Tibial artery (tissue), 4 donors: Measurements from ENCODE around the gene POU4F2.

ENCODE experiments used
- DNase-seq, 2 donors: peaks; one replicate each; pipeline ENCODE4 v3.0.0-alpha.2; 2019
- H3K27ac ChIP-seq, 2 donors: fragments of 200-600 bp; sonication (generic) in 1 of 2; 1 replicate in 1 of 2; 2 replicates in 1 of 2; pipeline ENCODE4 v1.5.1; 2018 to 2019; ENCODE audit warnings: mild to moderate bottlenecking in 1 of 2
- H3K27me3 ChIP-seq, 2 donors: fragments of 200-600 bp; sonication (generic) in 1 of 2; one replicate each; pipeline versions ENCODE4 v1.5.1 to v1.6.0; 2016 to 2019
- H3K36me3 ChIP-seq, 3 donors: fragments of 200-600 bp; sonication (generic) in 2 of 3; one replicate each; pipeline ENCODE4 v1.5.1; 2016 to 2019; ENCODE audit warnings: mild to moderate bottlenecking in 2 of 3
- H3K4me1 ChIP-seq, 4 donors: fragments of 200-600 bp; sonication (generic) in 2 of 4; 1 replicate in 3 of 4; 2 replicates in 1 of 4; pipeline ENCODE4 v1.5.1; 2016 to 2019
- H3K4me3 ChIP-seq, 2 donors: fragments of 200-600 bp; sonication (generic) in 1 of 2; 1 replicate in 1 of 2; 2 replicates in 1 of 2; pipeline ENCODE4 v1.5.1; 2018 to 2019; ENCODE audit warnings: mild to moderate bottlenecking in 2 of 2
- H3K9me3 ChIP-seq, 3 donors: fragments of 200-600 bp; sonication (generic) in 1 of 3; one replicate each; pipeline ENCODE4 v1.5.1; 2016 to 2019
- CTCF ChIP-seq, 2 experiments: fragments of 200-600 bp in 1 of 2; fragments of 450-650 bp in 1 of 2; IDR thresholded peaks; one replicate each; pipeline ENCODE4 v1.5.1; 2017 to 2019; ENCODE audit warnings: antibody characterized with exemption in 2 of 2, mild to moderate bottlenecking in 1 of 2, moderate library complexity in 1 of 2
- intact Hi-C: fragments of 100-400 bp; cut with DNase I; formaldehyde crosslinking; loops from one replicate; pipeline ENCODE4 v1.15.0; 2023; ENCODE audit warnings: low total_unique reads

The POU4F2 gene

GRCh38 chr4:146640465-146641061, 1.9 kb downstream of the POU4F2 start:
- intact Hi-C loops: no loop called here
- H3K27me3 ChIP-seq: peaks cover 4 to 57% of the 10 kb centered on the region in 2 donors
- no peak overlapping the region for H3K27ac ChIP-seq
- TF ChIP-seq CTCF (IDR thresholded peaks at IDR 0.05): no peak
- H3K4me1 ChIP-seq: peaks cover 0 to 26% (median 18%) of the 10 kb centered on the region in 4 donors
- H3K9me3 ChIP-seq: no peaks in the 10 kb centered on the region
- DNase-seq: no peak
- H3K36me3 ChIP-seq: no peaks in the 10 kb centered on the region
- H3K4me3 ChIP-seq: no peak overlapping the region

- intact Hi-C loops: no loop called here
- H3K36me3 ChIP-seq: no peaks in the 10 kb centered on the region
- peaks cover 4 to 60% of the 10 kb centered on the region in 2 donors for H3K27me3 ChIP-seq
- H3K27ac ChIP-seq: no peak overlapping the region
- peaks cover 0 to 26% (median 18%) of the 10 kb centered on the region in 4 donors for H3K4me1 ChIP-seq
- H3K4me3 ChIP-seq: no peak overlapping the region
- DNase-seq: no peak
- no peak for TF ChIP-seq CTCF (IDR thresholded peaks at IDR 0.05)
- H3K9me3 ChIP-seq: no peaks in the 10 kb centered on the region
These were observed 3.1 kb downstream of the POU4F2 start for GRCh38 chr4:146641762-146642161.

GRCh38 chr4:146643812-146644401, 5.2 kb downstream of the POU4F2 start:
- DNase-seq: no peak
- H3K27me3 ChIP-seq: peaks cover 2 to 61% of the 10 kb centered on the region in 2 donors
- H3K9me3 ChIP-seq: no peaks in the 10 kb centered on the region
- H3K4me3 ChIP-seq: no peak overlapping the region
- peaks cover 0 to 15% (median 9%) of the 10 kb centered on the region in 4 donors for H3K4me1 ChIP-seq
- no peaks in the 10 kb centered on the region for H3K36me3 ChIP-seq
- H3K27ac ChIP-seq: no peak overlapping the region
- no peak for TF ChIP-seq CTCF (IDR thresholded peaks at IDR 0.05)
- intact Hi-C loops: no loop called here

- Histone ChIP-seq H3K36me3 (no peaks in the 10 kb centered on the region), H3K27ac (no peak overlapping the region), H3K27me3 (peaks cover 0 to 59% of the 10 kb centered on the region in 2 donors), H3K4me3 (no peak overlapping the region), H3K9me3 (no peaks in the 10 kb centered on the region), H3K4me1 (peaks cover 0 to 6% (median 0%) of the 10 kb centered on the region in 4 donors)
- intact Hi-C loops: no loop called here
- TF ChIP-seq CTCF (IDR thresholded peaks at IDR 0.05): no peak
- no peak for DNase-seq
These were observed 7.2 kb downstream of the POU4F2 start for GRCh38 chr4:146645921-146646320.

- DNase-seq: no peak
- intact Hi-C loops: no loop called here
- Histone ChIP-seq H3K4me3 (no peak overlapping the region), H3K9me3 (no peaks in the 10 kb centered on the region), H3K36me3 (no peaks in the 10 kb centered on the region), H3K4me1 (peaks cover 0 to 6% (median 0%) of the 10 kb centered on the region in 4 donors), H3K27me3 (peaks cover 0 to 54% of the 10 kb centered on the region in 2 donors), H3K27ac (no peak overlapping the region)
- no peak for TF ChIP-seq CTCF (IDR thresholded peaks at IDR 0.05)
These were observed 8.1 kb downstream of the POU4F2 start for GRCh38 chr4:146646593-146647325.
